Stimulated activated effector memory CD8-positive, alpha-beta T cell treated with anti-CD3 and anti-CD28 coated beads, Interleukin-12 subunit alpha, Interleukin-12 subunit beta, amount 100 ng/mL, for 72 hours (primary cell): ENCODE measurements around the gene TEX36.
A peak's percentile ranks its signal among the peaks of the same experiment; 100 is the strongest.
"Not testable (repeated sequence)": the region's sequence is repeated elsewhere in the genome, so short reads cannot be mapped to it uniquely, and the experiment has no call there.

Experiments
- ATAC-seq: fragments of 150-1000 bp; cut with Tn5 transposase; 2 replicates; pipeline ENCODE4 v1.10.0; 2021
- DNase-seq, 2 donors: peaks; one replicate each; pipeline ENCODE4 v3.0.0; 2021 to 2022; ENCODE audit warnings: low spot score in 2 of 2
- H3K27ac Mint-ChIP-seq: one replicate; pipeline ENCODE4 v1.8.0; 2022; ENCODE audit warnings: mild to moderate bottlenecking, mixed read lengths
- H3K36me3 Mint-ChIP-seq: one replicate; pipeline ENCODE4 v1.8.0; 2022; ENCODE audit warnings: mild to moderate bottlenecking, mixed read lengths
- H3K4me1 Mint-ChIP-seq: one replicate; pipeline ENCODE4 v1.8.0; 2022; ENCODE audit warnings: mixed read lengths
- H3K4me3 Mint-ChIP-seq: one replicate; pipeline ENCODE4 v1.8.0; 2022; ENCODE audit warnings: mild to moderate bottlenecking, mixed read lengths
- H3K9me3 Mint-ChIP-seq: one replicate; pipeline ENCODE4 v1.8.0; 2022; ENCODE audit warnings: mixed read lengths

The TEX36 gene

DNA sequence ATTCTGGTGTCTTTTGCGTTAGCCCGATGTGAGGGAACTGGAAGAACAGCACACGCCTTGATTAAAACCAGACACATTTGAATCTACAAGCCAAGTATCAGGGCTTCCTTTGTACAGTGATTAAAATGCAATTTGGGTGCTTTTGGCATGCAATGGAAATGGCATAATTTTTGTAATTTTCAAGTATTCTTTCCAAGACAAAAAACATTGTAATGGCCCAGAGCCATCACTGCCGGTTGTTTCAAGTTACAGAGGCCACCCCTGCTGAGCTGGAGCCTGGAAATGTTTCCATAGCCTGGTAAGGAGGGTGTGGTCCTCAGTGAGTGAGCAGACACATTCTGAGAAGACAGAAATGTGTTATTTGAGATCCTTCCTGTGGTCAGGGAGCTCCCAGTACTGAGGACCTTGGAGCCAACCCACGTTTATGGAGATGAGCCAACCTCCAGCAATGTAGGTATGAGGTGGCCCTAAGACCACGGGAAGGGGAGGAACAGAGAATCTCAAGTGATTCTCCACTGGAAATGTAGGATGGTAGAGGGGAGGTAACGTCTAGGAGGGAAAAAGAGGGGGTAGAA lies 20.9 kb downstream of the TEX36 start:
- no peak overlapping the region for H3K4me3 Mint-ChIP-seq
- DNase-seq (no peak), ATAC-seq (no peak)
- H3K36me3 Mint-ChIP-seq = no peaks in the 10 kb centered on the region
- no peaks in the 10 kb centered on the region for H3K4me1 Mint-ChIP-seq
- H3K27ac Mint-ChIP-seq = no peak overlapping the region
- peaks cover 2% of the 10 kb centered on the region for H3K9me3 Mint-ChIP-seq

- DNase-seq = no peak
- Mint-ChIP-seq H3K27ac (no peak overlapping the region), H3K4me3 (no peak overlapping the region), H3K4me1 (no peaks in the 10 kb centered on the region), H3K9me3 (peaks cover 2% of the 10 kb centered on the region), H3K36me3 (no peaks in the 10 kb centered on the region)
- no peak for ATAC-seq
These were observed 21.5 kb downstream of the TEX36 start for GRCh38 chr10:125661431-125661940.

- Mint-ChIP-seq H3K4me3 (no peak overlapping the region), H3K4me1 (no peaks in the 10 kb centered on the region), H3K36me3 (no peaks in the 10 kb centered on the region), H3K9me3 (no peaks in the 10 kb centered on the region), H3K27ac (no peak overlapping the region)
- no peak for DNase-seq
- no peak for ATAC-seq
These were observed 23.9 kb downstream of the TEX36 start for GRCh38 chr10:125659071-125659470.

DNA sequence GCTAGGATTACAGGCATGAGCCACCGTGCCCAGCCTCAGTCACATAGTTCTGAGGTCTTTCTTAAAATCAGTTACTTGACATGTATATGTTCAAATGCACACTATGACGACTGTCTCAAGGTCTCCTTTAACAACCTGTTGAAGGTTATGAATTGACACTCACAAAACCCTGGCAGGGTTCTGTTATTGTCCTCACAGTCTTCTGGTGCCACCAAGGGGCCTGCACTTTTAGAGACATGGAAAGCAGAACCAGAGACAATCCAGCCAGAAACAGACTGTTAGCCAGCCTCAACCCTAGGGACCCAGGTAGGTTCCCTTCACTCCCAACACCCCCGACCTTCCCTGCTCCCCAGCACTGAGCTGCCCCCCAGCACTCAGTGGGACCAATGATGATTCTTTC lies 26.4 kb downstream of the TEX36 start:
- no peak overlapping the region for H3K27ac Mint-ChIP-seq
- H3K9me3 Mint-ChIP-seq = no peaks in the 10 kb centered on the region
- no peak overlapping the region for H3K4me3 Mint-ChIP-seq
- H3K36me3 Mint-ChIP-seq = no peaks in the 10 kb centered on the region
- DNase-seq (no peak), ATAC-seq (no peak)
- no peaks in the 10 kb centered on the region for H3K4me1 Mint-ChIP-seq

DNA sequence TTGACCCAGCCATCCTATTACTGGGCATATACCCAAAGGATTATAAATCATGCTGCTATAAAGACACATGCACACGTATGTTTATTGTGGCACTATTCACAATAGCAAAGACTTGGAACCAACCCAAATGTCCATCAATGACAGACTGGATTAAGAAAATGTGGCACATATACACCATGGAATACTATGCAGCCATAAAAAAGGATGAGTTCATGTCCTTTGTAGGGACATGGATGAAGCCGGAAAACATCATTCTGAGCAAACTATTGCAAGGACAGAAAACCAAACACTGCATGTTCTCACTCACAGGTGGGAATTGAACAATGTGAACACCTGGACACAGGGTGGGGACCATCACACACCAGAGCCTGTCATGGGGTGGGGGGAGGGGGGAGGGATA lies 29.9 kb downstream of the TEX36 start:
- not testable (repeated sequence) for DNase-seq, H3K4me1 Mint-ChIP-seq, H3K27ac Mint-ChIP-seq, H3K36me3 Mint-ChIP-seq, H3K9me3 Mint-ChIP-seq, ATAC-seq, H3K4me3 Mint-ChIP-seq

DNA sequence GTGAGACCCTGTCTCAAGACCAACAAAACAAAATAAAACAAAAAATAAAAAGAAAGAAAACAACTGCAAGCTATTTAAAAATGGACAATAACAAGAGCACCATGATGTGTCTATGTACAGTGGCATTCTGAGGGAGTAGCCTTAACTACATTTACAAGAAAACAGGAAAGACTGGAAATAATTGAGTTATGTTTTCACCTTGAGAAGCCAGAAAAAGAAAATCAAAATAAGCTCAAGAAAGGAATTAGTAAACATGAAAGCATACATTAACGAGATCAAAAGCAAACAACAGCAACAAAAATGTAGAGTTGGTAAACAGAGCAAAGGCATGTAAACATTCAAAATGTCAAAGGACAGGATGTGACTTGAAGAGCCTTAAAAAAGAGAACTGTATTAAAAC lies 36.7 kb downstream of the TEX36 start:
- no peaks in the 10 kb centered on the region for H3K36me3 Mint-ChIP-seq
- no peak for DNase-seq
- ATAC-seq = no peak
- no peaks in the 10 kb centered on the region for H3K4me1 Mint-ChIP-seq
- no peak overlapping the region for H3K4me3 Mint-ChIP-seq
- H3K9me3 Mint-ChIP-seq = no peaks in the 10 kb centered on the region
- H3K27ac Mint-ChIP-seq = no peak overlapping the region

DNA sequence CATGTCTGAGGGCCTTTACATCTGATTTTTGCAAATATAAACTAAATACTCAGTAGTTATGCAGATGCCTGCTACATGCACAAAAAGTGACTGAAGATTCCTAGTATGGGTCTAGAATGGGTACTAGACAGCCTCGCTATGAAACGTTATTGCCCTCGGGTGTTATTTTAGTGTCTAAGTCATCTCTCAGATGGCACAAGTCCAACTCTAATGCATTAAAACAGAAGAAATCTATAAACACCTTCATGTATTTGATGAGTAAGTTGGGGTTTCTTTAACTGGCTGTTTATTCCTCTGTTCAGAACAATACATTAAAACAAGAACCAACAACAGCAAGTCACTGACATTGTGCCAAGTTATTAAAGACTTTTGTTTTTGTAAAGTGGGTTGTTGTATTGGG lies 41.6 kb downstream of the TEX36 start:
- ATAC-seq = no peak
- Mint-ChIP-seq H3K4me1 (no peaks in the 10 kb centered on the region), H3K9me3 (no peaks in the 10 kb centered on the region), H3K4me3 (no peak overlapping the region), H3K36me3 (no peaks in the 10 kb centered on the region), H3K27ac (no peak overlapping the region)
- no peak for DNase-seq

DNA sequence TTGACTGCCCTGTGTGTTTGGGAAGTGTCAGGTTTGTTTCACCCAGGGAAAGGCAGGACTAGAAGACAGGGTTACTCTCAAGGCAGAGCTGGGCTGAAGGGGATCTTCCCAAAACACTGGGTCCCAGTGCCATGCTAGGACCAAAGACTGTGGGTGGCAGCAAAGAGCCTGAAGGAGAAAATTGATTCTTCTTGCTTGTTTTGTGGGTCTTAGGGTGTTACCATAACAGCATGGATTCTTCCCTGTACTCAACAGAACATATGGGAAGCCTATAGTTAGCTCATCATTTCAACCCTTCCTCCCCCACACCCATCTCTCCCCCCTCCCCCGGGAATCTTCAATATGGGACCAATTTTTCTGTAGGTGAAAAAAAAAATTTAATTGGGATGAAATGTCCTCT lies 42.3 kb downstream of the TEX36 start:
- no peak overlapping the region for H3K27ac Mint-ChIP-seq
- ATAC-seq = no peak

DNA sequence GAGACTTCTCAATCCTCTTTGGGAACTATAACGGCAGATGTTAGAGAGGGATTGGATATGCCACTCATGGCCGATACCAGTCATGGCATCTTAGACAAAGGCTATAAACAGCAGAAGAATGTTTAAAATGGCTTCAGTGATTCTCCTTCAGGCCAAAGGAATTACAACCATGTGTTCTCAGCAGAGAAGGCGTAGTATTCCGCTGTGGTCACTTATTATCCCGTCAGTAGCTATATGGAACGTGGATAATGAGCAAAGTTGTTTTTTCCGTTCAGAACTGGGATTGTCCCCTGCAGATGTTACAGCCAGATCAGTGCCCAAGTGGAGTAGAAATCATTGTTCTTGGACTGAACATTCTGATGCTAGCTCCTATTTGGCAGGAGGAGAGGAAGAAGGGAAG lies 43.1 kb downstream of the TEX36 start:
- no peak for DNase-seq
- Mint-ChIP-seq H3K9me3 (no peaks in the 10 kb centered on the region), H3K4me1 (no peaks in the 10 kb centered on the region), H3K36me3 (no peaks in the 10 kb centered on the region), H3K4me3 (no peak overlapping the region), H3K27ac (no peak overlapping the region)
- ATAC-seq = no peak

More for the DNA sequence above, 42.3 kb downstream of the TEX36 start:
- no peaks in the 10 kb centered on the region for H3K9me3 Mint-ChIP-seq
- no peak overlapping the region for H3K4me3 Mint-ChIP-seq
- H3K4me1 Mint-ChIP-seq = no peaks in the 10 kb centered on the region
- no peak for DNase-seq
- no peaks in the 10 kb centered on the region for H3K36me3 Mint-ChIP-seq

DNA sequence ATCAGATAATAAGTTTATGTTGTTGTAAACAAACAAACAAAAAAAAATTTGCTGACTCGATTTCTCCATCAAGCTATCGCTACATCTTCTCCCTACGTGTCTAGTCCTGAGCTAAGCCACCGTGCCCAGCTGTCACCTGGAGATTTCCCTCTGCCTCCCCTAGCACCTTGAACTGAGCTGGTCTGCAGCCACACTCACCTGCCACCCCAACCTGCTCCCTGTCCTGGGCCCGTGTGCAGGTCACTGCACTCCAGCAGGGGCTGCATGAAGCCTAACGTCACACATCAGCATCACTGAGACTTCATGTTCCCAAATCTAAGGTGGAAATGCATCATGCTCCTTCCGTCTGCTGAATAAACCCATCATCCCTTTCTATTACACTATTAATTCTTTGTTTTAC lies 44.4 kb downstream of the TEX36 start:
- Mint-ChIP-seq H3K27ac (no peak overlapping the region), H3K4me1 (no peaks in the 10 kb centered on the region), H3K36me3 (no peaks in the 10 kb centered on the region), H3K9me3 (no peaks in the 10 kb centered on the region), H3K4me3 (no peak overlapping the region)
- no peak for ATAC-seq
- no peak for DNase-seq

DNA sequence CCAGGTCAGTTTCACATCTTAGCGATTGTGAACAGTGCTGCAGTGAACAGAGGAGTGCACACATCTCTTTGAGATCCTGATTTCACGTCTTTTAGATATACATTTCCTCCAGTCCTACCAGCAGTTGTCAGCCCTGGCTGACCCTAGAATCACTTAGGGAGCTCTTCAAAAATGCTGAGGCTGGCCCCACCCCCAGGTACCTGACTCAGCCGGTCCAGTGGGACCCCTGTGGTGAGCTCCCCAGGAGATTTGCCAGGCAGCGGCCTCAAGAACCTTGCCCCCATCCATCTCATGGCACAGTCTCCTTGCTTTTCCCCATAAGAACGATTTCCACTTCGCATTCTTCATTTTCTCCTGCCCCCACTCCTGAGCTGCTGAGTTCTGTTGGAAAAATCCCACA lies 45.5 kb downstream of the TEX36 start:
- DNase-seq (no peak), ATAC-seq (no peak)
- Mint-ChIP-seq H3K9me3 (no peaks in the 10 kb centered on the region), H3K4me3 (no peak overlapping the region), H3K36me3 (no peaks in the 10 kb centered on the region), H3K27ac (no peak overlapping the region), H3K4me1 (no peaks in the 10 kb centered on the region)

- H3K9me3 Mint-ChIP-seq = no peaks in the 10 kb centered on the region
- no peaks in the 10 kb centered on the region for H3K4me1 Mint-ChIP-seq
- H3K4me3 Mint-ChIP-seq = no peak overlapping the region
- ATAC-seq (no peak), DNase-seq (no peak)
- no peak overlapping the region for H3K27ac Mint-ChIP-seq
- no peaks in the 10 kb centered on the region for H3K36me3 Mint-ChIP-seq
These were observed 48.4 kb downstream of the TEX36 start for GRCh38 chr10:125634606-125635005.

GRCh38 chr10:125633517-125633999 lies 49.4 kb downstream of the TEX36 start:
- DNase-seq = no peak
- ATAC-seq = no peak
- Mint-ChIP-seq H3K9me3 (no peaks in the 10 kb centered on the region), H3K27ac (no peak overlapping the region), H3K4me3 (no peak overlapping the region), H3K4me1 (no peaks in the 10 kb centered on the region), H3K36me3 (no peaks in the 10 kb centered on the region)

DNA sequence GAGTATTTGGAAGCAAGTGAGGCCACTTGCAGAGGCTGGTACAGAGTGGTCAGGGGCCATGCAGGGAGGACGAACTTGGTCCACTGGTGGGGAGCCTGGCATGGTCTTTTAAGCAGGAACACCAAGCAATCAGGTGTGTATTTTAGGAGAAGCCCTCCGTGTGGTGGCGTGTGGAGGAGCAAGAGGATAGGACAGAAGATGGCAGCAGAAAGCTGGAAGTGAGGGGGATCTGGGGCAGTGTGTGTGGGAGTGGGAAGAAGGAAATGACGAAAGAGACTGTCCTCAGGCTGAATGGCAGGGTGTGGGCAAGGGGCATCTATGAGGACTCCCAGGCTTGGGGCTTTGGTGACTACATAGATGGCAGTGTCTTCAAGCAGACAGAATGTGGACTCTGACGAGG lies 51.2 kb downstream of the TEX36 start:
- DNase-seq (no peak), ATAC-seq (peak; percentile 24)
- Mint-ChIP-seq H3K9me3 (no peaks in the 10 kb centered on the region), H3K36me3 (no peaks in the 10 kb centered on the region), H3K27ac (no peak overlapping the region), H3K4me1 (no peaks in the 10 kb centered on the region), H3K4me3 (no peak overlapping the region)

GRCh38 chr10:125629758-125630376 lies 53.1 kb downstream of the TEX36 start:
- ATAC-seq = no peak
- Mint-ChIP-seq H3K4me3 (no peak overlapping the region), H3K36me3 (no peaks in the 10 kb centered on the region), H3K27ac (no peak overlapping the region), H3K4me1 (no peaks in the 10 kb centered on the region), H3K9me3 (no peaks in the 10 kb centered on the region)
- DNase-seq = no peak
